Activated CD8-positive, alpha-beta memory T cell treated with anti-CD3 and anti-CD28 coated beads for 48 hours (primary cell): Measurements from ENCODE around the gene GDPD3.

Experiments
- DNase-seq, 3 experiments: peaks; one replicate each; pipeline ENCODE4 v3.0.0-alpha.2; 2020; ENCODE audit warnings: low read depth in 2 of 3, low spot score in 2 of 3

Gene GDPD3

DNA sequence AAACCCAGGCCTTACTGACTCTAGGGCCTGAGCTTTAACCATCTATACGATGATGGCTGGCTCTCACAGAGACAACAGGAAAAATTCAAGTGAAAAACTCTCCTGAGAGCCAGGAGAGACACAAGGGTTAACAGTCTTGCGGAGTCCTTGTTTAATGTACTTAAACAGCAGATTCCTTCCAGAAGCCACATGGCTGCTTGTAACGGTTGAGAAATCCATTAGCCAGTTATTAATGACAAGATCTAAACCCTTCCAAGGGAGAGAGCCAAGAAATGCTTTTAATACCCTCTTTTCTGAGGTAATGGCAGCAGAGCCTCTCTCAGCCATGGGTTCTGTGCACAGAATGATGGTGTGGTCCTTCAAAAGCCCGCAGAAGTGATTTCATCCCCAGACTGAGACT lies 53.0 kb downstream of the GDPD3 start:
- DNase-seq: no peak

DNA sequence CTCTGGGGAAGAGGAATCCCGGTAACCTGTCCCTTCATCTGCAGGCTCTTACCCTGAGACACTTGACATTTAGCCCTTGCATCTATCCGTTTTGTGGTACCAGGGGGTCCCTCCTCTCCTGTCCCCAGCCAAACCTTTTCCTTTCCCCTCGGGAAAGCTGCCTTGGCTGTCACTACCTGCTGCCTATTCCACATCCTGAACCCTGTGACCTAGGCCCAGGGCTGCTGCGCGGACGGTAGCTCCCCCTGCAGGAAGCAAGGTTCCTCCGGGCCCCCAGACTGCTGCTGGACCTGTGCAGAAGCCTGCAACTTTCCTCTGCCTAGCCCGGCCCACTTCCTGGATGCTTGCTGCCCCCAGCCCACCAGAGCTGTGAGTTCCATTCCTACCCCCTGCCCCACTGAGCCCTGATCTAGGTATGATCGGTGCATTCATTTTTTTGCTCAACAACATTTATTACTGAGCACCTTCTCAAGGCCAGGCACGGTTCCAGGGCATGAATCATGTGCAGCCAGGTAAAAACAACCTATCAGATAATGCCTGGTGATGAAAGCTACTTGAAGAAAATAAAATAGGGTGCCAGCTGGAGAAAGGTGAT lies 58.3 kb downstream of the GDPD3 start:
- DNase-seq: no peak
